Gastroesophageal sphincter (tissue), 4 donors: ENCODE data around the gene DPYD. TPM values are rescaled to one million over a fixed set of nuclear protein-coding genes. Genes with fewer than 3 reads are reported as not detected.

ENCODE experiments used
- ATAC-seq: fragments of 150-250 bp; one replicate; pipeline ENCODE4 v1.9.1; 2016; ENCODE audit warnings: mild to moderate bottlenecking, moderate library complexity
- H3K27ac ChIP-seq, 4 donors: fragments of 200-600 bp; sonication (generic) in 3 of 4; 1 replicate in 3 of 4; 2 replicates in 1 of 4; pipeline ENCODE4 v1.5.1; 2016 to 2019
- H3K27me3 ChIP-seq: fragments of 200-600 bp; sonication (generic); one replicate; pipeline ENCODE4 v1.5.1; 2019
- H3K36me3 ChIP-seq, 2 donors: fragments of 200-600 bp; sonication (generic); one replicate each; pipeline ENCODE4 v1.5.1; 2019; ENCODE audit warnings: control low read depth in 1 of 2
- H3K4me1 ChIP-seq, 3 donors: fragments of 200-600 bp; sonication (generic); 1 replicate in 2 of 3; 2 replicates in 1 of 3; pipeline ENCODE4 v1.5.1; 2016 to 2019; ENCODE audit warnings: control low read depth in 2 of 3
- H3K4me3 ChIP-seq, 2 donors: fragments of 200-600 bp; sonication (generic); one replicate each; pipeline ENCODE4 v1.5.1; 2019; ENCODE audit warnings: mild to moderate bottlenecking in 1 of 2, moderate library complexity in 1 of 2
- H3K9me3 ChIP-seq, 3 donors: fragments of 200-600 bp; sonication (generic); one replicate each; pipeline ENCODE4 v1.5.1; 2017 to 2019; ENCODE audit warnings: control low read depth in 2 of 3
- EP300 ChIP-seq: sonication (generic); formaldehyde crosslinking; IDR thresholded peaks from one replicate; pipeline ENCODE4 v1.6.1; 2017; ENCODE audit warnings: antibody characterized with exemption, mild to moderate bottlenecking
- POLR2A ChIP-seq, 2 donors: fragments of 450-650 bp; IDR thresholded peaks; one replicate each; pipeline ENCODE4 v1.6.1; 2017; ENCODE audit warnings: antibody characterized with exemption in 2 of 2, mild to moderate bottlenecking in 2 of 2, moderate library complexity in 1 of 2
- POLR2AphosphoS5 ChIP-seq: sonication (generic); formaldehyde crosslinking; IDR thresholded peaks from one replicate; pipeline ENCODE4 v1.6.1; 2017; ENCODE audit warnings: antibody characterized with exemption
- WGBS, 2 donors: methylation state at CpG; one replicate each; pipeline ENCODE4 v1.1.5; 2018; ENCODE audit warnings: low coverage in 1 of 2; 5-methylcytosine and 5-hydroxymethylcytosine counted together
- total RNA-seq, 4 donors: library from RNA; depleted of rRNA; stranded (reverse); fragments of >200 nt; gene quantifications; one replicate each; pipeline ENCODE4 v1.1.0, GENCODE V29; 2016
- TF ChIP-seq, protein P1 (sequence below), 4 experiments: fragments of 200-600 bp in 2 of 4; fragments of 450-650 bp in 2 of 4; sonication (generic) in 1 of 4; IDR thresholded peaks; one replicate each; pipeline ENCODE4 v1.5.1; 2017 to 2019; ENCODE audit warnings: antibody characterized with exemption in 4 of 4, mild to moderate bottlenecking in 2 of 4, moderate library complexity in 2 of 4

The DPYD gene
- total RNA-seq, 4 donors from 2014 or later: 31.2 to 53.0 (median 43.2) TPM

DNA sequence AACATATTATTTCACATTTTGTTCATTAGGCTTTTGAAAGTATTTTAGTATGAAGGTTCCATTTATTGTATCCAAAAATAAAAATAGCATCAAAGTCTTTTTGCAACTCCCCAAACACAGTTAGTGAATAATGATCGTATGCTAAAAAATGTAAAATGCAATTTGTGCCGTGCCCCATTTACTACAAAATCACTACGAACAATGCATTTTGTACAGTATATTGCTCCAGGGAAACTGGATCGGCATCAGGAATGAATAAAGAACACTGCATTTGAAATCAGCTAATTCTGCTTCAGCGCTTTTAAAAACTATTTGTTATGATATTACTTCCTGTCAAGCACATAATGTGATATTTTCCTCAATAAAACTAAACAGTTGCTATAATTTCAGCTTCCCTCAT is 547.8 kb downstream of the DPYD start:
- Histone ChIP-seq H3K27me3 (no peaks in the 10 kb centered on the region), H3K9me3 (no peaks in the 10 kb centered on the region), H3K4me1 (no peaks in the 10 kb centered on the region), H3K27ac (no peak overlapping the region), H3K36me3 (no peaks in the 10 kb centered on the region), H3K4me3 (no peak overlapping the region)
- no peak for ATAC-seq
- WGBS, 2 donors: 73 to 82% methylated on average over 5 of the region's 5 CpGs
- TF ChIP-seq, protein P1, sequence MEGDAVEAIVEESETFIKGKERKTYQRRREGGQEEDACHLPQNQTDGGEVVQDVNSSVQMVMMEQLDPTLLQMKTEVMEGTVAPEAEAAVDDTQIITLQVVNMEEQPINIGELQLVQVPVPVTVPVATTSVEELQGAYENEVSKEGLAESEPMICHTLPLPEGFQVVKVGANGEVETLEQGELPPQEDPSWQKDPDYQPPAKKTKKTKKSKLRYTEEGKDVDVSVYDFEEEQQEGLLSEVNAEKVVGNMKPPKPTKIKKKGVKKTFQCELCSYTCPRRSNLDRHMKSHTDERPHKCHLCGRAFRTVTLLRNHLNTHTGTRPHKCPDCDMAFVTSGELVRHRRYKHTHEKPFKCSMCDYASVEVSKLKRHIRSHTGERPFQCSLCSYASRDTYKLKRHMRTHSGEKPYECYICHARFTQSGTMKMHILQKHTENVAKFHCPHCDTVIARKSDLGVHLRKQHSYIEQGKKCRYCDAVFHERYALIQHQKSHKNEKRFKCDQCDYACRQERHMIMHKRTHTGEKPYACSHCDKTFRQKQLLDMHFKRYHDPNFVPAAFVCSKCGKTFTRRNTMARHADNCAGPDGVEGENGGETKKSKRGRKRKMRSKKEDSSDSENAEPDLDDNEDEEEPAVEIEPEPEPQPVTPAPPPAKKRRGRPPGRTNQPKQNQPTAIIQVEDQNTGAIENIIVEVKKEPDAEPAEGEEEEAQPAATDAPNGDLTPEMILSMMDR (IDR thresholded peaks at IDR 0.05): no peak
- TF ChIP-seq EP300 (no peak), POLR2A (IDR thresholded peaks at IDR 0.05) (no peak), POLR2AphosphoS5 (no peak)

DNA sequence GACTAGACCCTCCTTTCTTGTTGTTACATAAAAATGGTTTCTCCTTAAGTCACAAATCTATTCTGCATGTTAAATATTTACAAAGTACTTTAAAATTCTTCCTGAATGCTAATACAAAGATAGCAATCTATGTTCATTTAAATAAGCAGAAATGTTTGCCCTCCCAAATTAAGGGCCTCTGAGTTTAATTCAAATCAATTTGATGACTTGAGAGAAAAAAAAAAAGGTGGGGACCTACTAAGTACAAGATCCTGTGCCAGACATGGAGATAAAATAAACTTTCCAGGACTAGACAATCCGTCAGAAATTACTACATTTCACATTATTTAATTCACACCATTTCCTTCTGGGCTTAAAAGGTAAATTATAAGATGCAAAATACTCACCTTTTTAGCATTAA is 548.3 kb downstream of the DPYD start:
- TF ChIP-seq, protein P1 (IDR thresholded peaks at IDR 0.05): no peak
- TF ChIP-seq POLR2AphosphoS5 (no peak), POLR2A (IDR thresholded peaks at IDR 0.05) (no peak), EP300 (no peak)
- H3K27ac ChIP-seq: no peak overlapping the region
- H3K4me1 ChIP-seq: no peaks in the 10 kb centered on the region
- H3K27me3 ChIP-seq: no peaks in the 10 kb centered on the region
- no peaks in the 10 kb centered on the region for H3K36me3 ChIP-seq
- ATAC-seq: no peak
- WGBS, 2 donors: 100% methylated on average over 1 of the region's 1 CpG
- no peak overlapping the region for H3K4me3 ChIP-seq
- H3K9me3 ChIP-seq: no peaks in the 10 kb centered on the region

GRCh38 chr1:97368296-97368695 is 552.5 kb downstream of the DPYD start:
- Histone ChIP-seq H3K36me3 (peaks cover 0 to 8% of the 10 kb centered on the region in 2 donors), H3K27ac (no peak overlapping the region), H3K4me3 (no peak overlapping the region), H3K4me1 (no peaks in the 10 kb centered on the region), H3K27me3 (no peaks in the 10 kb centered on the region), H3K9me3 (no peaks in the 10 kb centered on the region)
- ATAC-seq: no peak
- TF ChIP-seq EP300 (no peak), POLR2A (IDR thresholded peaks at IDR 0.05) (no peak), POLR2AphosphoS5 (no peak)
- TF ChIP-seq, protein P1 (IDR thresholded peaks at IDR 0.05): no peak
- WGBS, 2 donors: 89 to 100% methylated on average over 1 of the region's 1 CpG

GRCh38 chr1:97366984-97367383 is 553.9 kb downstream of the DPYD start:
- TF ChIP-seq EP300 (no peak), POLR2A (IDR thresholded peaks at IDR 0.05) (no peak), POLR2AphosphoS5 (no peak)
- TF ChIP-seq, protein P1 (IDR thresholded peaks at IDR 0.05): no peak
- Histone ChIP-seq H3K4me1 (no peaks in the 10 kb centered on the region), H3K9me3 (no peaks in the 10 kb centered on the region), H3K4me3 (no peak overlapping the region), H3K27ac (no peak overlapping the region), H3K27me3 (no peaks in the 10 kb centered on the region), H3K36me3 (peaks cover 0 to 8% of the 10 kb centered on the region in 2 donors)
- ATAC-seq: no peak
- 64 to 100% methylated on average over 1 to 3 of the region's 3 CpGs for WGBS, 2 donors

GRCh38 chr1:97365026-97365425 is 555.8 kb downstream of the DPYD start:
- Histone ChIP-seq H3K36me3 (peaks cover 0 to 8% of the 10 kb centered on the region in 2 donors), H3K27ac (no peak overlapping the region), H3K4me1 (no peaks in the 10 kb centered on the region), H3K9me3 (no peaks in the 10 kb centered on the region), H3K27me3 (no peaks in the 10 kb centered on the region), H3K4me3 (no peak overlapping the region)
- no peak for ATAC-seq
- TF ChIP-seq POLR2AphosphoS5 (no peak), POLR2A (IDR thresholded peaks at IDR 0.05) (no peak), EP300 (no peak)
- TF ChIP-seq, protein P1 (IDR thresholded peaks at IDR 0.05): no peak
- 84 to 98% methylated on average over 4 of the region's 4 CpGs for WGBS, 2 donors
